ENCODE results near the gene SLC26A8.
"Not testable (repeated sequence)": the region's sequence is repeated elsewhere in the genome, so short reads cannot be mapped to it uniquely, and the experiment has no call there.

The SLC26A8 gene

GRCh38 chr6:35925961-35926360 lies 98.5 kb downstream of the SLC26A8 start:
- no peak for DNase-seq
- in situ Hi-C loops (cut with MboI; ENCODE audit: low pct_unique_long_range_greater_than_20kb, low sequenced_read_pairs) = no loop called here

- no peak for DNase-seq
- in situ Hi-C loops (cut with MboI; ENCODE audit: low pct_unique_long_range_greater_than_20kb, low sequenced_read_pairs) = no loop called here
Measured at GRCh38 chr6:35924146-35924545, 100.3 kb downstream of the SLC26A8 start.

- in situ Hi-C loops (cut with MboI; ENCODE audit: low pct_unique_long_range_greater_than_20kb, low sequenced_read_pairs) = no loop called here
- DNase-seq = no peak
Measured at GRCh38 chr6:35922139-35922554, 102.3 kb downstream of the SLC26A8 start.

GRCh38 chr6:35920793-35921732 lies 103.4 kb downstream of the SLC26A8 start, which contains the start of gene SRPK1:
Gene SRPK1 (minus strand): TSS chr6:35921098. CDS start chr6:35921056, 42 bp downstream.
- in situ Hi-C loops (cut with MboI; ENCODE audit: low pct_unique_long_range_greater_than_20kb, low sequenced_read_pairs) = no loop called here
- peak; percentile 86 for DNase-seq

GRCh38 chr6:35919827-35920751 lies 104.4 kb downstream of the SLC26A8 start:
- in situ Hi-C loops (cut with MboI; ENCODE audit: low pct_unique_long_range_greater_than_20kb, low sequenced_read_pairs) = no loop called here
- DNase-seq = peak; percentile 52

GRCh38 chr6:35919085-35919826 lies 105.2 kb downstream of the SLC26A8 start:
- peak; percentile 30 for DNase-seq

GRCh38 chr6:35916893-35917292 lies 107.5 kb downstream of the SLC26A8 start:
- in situ Hi-C loops (cut with MboI; ENCODE audit: low pct_unique_long_range_greater_than_20kb, low sequenced_read_pairs); DNase-seq: not testable (repeated sequence)

More at GRCh38 chr6:35919085-35919826, 105.2 kb downstream of the SLC26A8 start:
- in situ Hi-C loops (cut with MboI; ENCODE audit: low pct_unique_long_range_greater_than_20kb, low sequenced_read_pairs) = no loop called here

- in situ Hi-C loops (cut with MboI; ENCODE audit: low pct_unique_long_range_greater_than_20kb, low sequenced_read_pairs) = no loop called here
- no peak for DNase-seq
Measured at GRCh38 chr6:35916056-35916455, 108.4 kb downstream of the SLC26A8 start.

- DNase-seq = no peak
- in situ Hi-C loops (cut with MboI; ENCODE audit: low pct_unique_long_range_greater_than_20kb, low sequenced_read_pairs) = no loop called here
Measured at GRCh38 chr6:35914536-35914935, 109.9 kb downstream of the SLC26A8 start.

GRCh38 chr6:35911871-35912653 lies 112.4 kb downstream of the SLC26A8 start:
- in situ Hi-C loops (cut with MboI; ENCODE audit: low pct_unique_long_range_greater_than_20kb, low sequenced_read_pairs) = no loop called here
- DNase-seq = no peak

- in situ Hi-C loops (cut with MboI; ENCODE audit: low pct_unique_long_range_greater_than_20kb, low sequenced_read_pairs) = not testable (repeated sequence)
Measured at GRCh38 chr6:35909571-35909970, 114.9 kb downstream of the SLC26A8 start.

GRCh38 chr6:35908753-35909401 lies 115.6 kb downstream of the SLC26A8 start:
- in situ Hi-C loops (cut with MboI; ENCODE audit: low pct_unique_long_range_greater_than_20kb, low sequenced_read_pairs); DNase-seq: not testable (repeated sequence)

More at GRCh38 chr6:35909571-35909970, 114.9 kb downstream of the SLC26A8 start:
- not testable (repeated sequence) for DNase-seq

- in situ Hi-C loops (cut with MboI; ENCODE audit: low pct_unique_long_range_greater_than_20kb, low sequenced_read_pairs) = no loop called here
- DNase-seq = peak; percentile 60
Measured at GRCh38 chr6:35907750-35908149, 116.7 kb downstream of the SLC26A8 start.

- no peak for DNase-seq
- in situ Hi-C loops (cut with MboI; ENCODE audit: low pct_unique_long_range_greater_than_20kb, low sequenced_read_pairs) = no loop called here
Measured at GRCh38 chr6:35906499-35906846, 118.0 kb downstream of the SLC26A8 start.

GRCh38 chr6:35905841-35906498 lies 118.5 kb downstream of the SLC26A8 start:
- no peak for DNase-seq
- in situ Hi-C loops (cut with MboI; ENCODE audit: low pct_unique_long_range_greater_than_20kb, low sequenced_read_pairs) = no loop called here

GRCh38 chr6:35905141-35905785 lies 119.2 kb downstream of the SLC26A8 start:
- in situ Hi-C loops (cut with MboI; ENCODE audit: low pct_unique_long_range_greater_than_20kb, low sequenced_read_pairs) = no loop called here
- DNase-seq = no peak

- in situ Hi-C loops (cut with MboI; ENCODE audit: low pct_unique_long_range_greater_than_20kb, low sequenced_read_pairs) = no loop called here
- no peak for DNase-seq
Measured at GRCh38 chr6:35903679-35904078, 120.8 kb downstream of the SLC26A8 start.

Data from KBM-7 (cell line).